Sigmoid colon (tissue), 7 donors: Measurements from ENCODE around the gene ACTR1B. TPM values are rescaled to one million over a fixed set of nuclear protein-coding genes. Genes with fewer than 3 reads are reported as not detected.
A peak's percentile ranks its signal among the peaks of the same experiment; 100 is the strongest.

ENCODE experiments used
- DNase-seq: peaks from one replicate; pipeline ENCODE4 v3.0.0-alpha.2; 2019
- H3K27ac ChIP-seq, 4 donors: fragments of 200-600 bp; sonication (generic); one replicate each; pipeline ENCODE4 v1.5.1; 2016 to 2019; ENCODE audit warnings: mild to moderate bottlenecking in 1 of 4
- H3K27me3 ChIP-seq, 3 donors: fragments of 200-600 bp; sonication (generic); one replicate each; pipeline ENCODE4 v1.5.1; 2019; ENCODE audit warnings: mild to moderate bottlenecking in 1 of 3
- H3K36me3 ChIP-seq, 4 donors: fragments of 200-600 bp; sonication (generic); one replicate each; pipeline ENCODE4 v1.5.1; 2016 to 2019
- H3K4me1 ChIP-seq, 4 donors: fragments of 200-600 bp; sonication (generic); one replicate each; pipeline ENCODE4 v1.5.1; 2017 to 2019
- H3K4me3 ChIP-seq, 4 donors: fragments of 200-600 bp; sonication (generic); one replicate each; pipeline ENCODE4 v1.5.1; 2017 to 2019; ENCODE audit warnings: mild to moderate bottlenecking in 2 of 4, moderate library complexity in 1 of 4
- H3K9me3 ChIP-seq, 4 donors: fragments of 200-600 bp in 3 of 4; sonication (generic) in 3 of 4; one replicate each; pipeline versions ENCODE4 v1.5.1 to v1.6.1; 2013 to 2019
- EP300 ChIP-seq, 4 donors: sonication (generic); formaldehyde crosslinking; IDR thresholded peaks; one replicate each; pipeline ENCODE4 v1.6.1; 2017; ENCODE audit warnings: antibody characterized with exemption in 4 of 4
- POLR2A ChIP-seq, 2 donors: fragments of 450-650 bp; IDR thresholded peaks; one replicate each; pipeline ENCODE4 v1.6.1; 2016; ENCODE audit warnings: antibody characterized with exemption in 2 of 2, mild to moderate bottlenecking in 2 of 2, moderate library complexity in 2 of 2
- POLR2AphosphoS5 ChIP-seq, 4 donors: sonication (generic); formaldehyde crosslinking; IDR thresholded peaks; one replicate each; pipeline ENCODE4 v1.6.1; 2017; ENCODE audit warnings: antibody characterized with exemption in 4 of 4
- WGBS, 2 donors: extraction: QIAGEN DNeasy Blood & Tissue Kit; methylation state at CpG; one replicate each; pipeline ENCODE4 v1.1.7; 2013; 5-methylcytosine and 5-hydroxymethylcytosine counted together
- intact Hi-C: fragments of 100-400 bp; cut with DNase I; formaldehyde crosslinking; loops from one replicate; pipeline ENCODE4 v1.15.1; 2023
- polyA plus RNA-seq, 3 donors: library from polyadenylated mRNA; stranded (reverse); fragments of 200-250 nt; gene quantifications; one replicate each; pipeline ENCODE4 v1.2.3, GENCODE V29; 2013
- total RNA-seq, 4 donors: library from RNA; depleted of rRNA; stranded (reverse); fragments of >200 nt; gene quantifications; one replicate each; pipeline ENCODE4 v1.1.0, GENCODE V29; 2016
- TF ChIP-seq, protein P1 (sequence below), 4 experiments: fragments of 450-650 bp in 3 of 4; fragments of 200-600 bp in 1 of 4; IDR thresholded peaks; one replicate each; pipeline ENCODE4 v1.5.1; 2016 to 2019; ENCODE audit warnings: antibody characterized with exemption in 4 of 4, mild to moderate bottlenecking in 3 of 4, moderate library complexity in 2 of 4
- donor health status: healthy with polysubstance abuse.
- donor health status: Bipolar disorder and iron deficiency.
- donor health status: healthy.

Gene ACTR1B
- total and polyA plus RNA-seq, 7 donors = 55.3 to 85.3 (median 75.2) TPM

DNA sequence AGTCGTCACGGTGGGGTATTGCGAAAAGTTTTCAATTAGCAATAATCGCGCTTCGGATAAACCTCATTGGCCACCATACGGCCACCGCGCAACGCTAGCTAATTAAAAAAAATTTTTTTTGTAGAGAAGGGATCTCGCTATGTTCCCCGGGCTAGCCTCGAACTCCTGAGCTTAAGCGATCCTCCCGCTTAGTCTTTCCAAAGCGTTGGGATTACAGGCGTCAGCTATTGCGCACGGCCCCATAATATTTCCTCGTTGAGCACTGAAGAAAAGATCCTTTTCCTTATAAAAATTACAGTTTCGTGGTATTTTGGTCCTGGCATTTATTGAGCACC is 759 bp upstream of the ACTR1B start:
- WGBS, 2 donors = 4 to 8% methylated on average over 21 of the region's 21 CpGs

DNA sequence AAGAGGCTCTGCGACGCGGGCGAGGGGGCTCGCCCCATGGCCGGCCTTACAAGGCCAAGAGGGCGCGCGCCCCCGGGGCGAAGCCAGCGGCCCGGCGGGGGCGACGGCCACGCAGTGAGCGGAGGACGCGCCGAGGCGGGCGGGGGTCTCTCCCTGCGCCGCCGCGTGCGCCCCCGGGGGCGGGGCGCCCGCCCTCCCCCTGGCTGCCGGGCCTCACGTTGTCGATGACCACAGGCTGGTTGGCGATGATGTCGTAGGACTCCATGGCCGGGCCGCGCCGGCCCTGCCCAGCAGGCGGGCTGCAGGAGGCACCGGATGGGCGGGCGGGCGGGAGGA is 250 bp downstream of the ACTR1B start:
- 0 to 1% methylated on average over 46 of the region's 46 CpGs for whole genome bisulfite sequencing, 2 donors
- peaks cover 0 to 38% (median 28%) of the 10 kb centered on the region in 4 donors for H3K4me1 ChIP-seq
- TF ChIP-seq POLR2AphosphoS5 (IDR thresholded peaks at IDR 0.05) (no peak), POLR2A (IDR thresholded peaks at IDR 0.05) (no peak), EP300 (IDR thresholded peaks at IDR 0.05) (no peak)
- TF ChIP-seq, protein P1, sequence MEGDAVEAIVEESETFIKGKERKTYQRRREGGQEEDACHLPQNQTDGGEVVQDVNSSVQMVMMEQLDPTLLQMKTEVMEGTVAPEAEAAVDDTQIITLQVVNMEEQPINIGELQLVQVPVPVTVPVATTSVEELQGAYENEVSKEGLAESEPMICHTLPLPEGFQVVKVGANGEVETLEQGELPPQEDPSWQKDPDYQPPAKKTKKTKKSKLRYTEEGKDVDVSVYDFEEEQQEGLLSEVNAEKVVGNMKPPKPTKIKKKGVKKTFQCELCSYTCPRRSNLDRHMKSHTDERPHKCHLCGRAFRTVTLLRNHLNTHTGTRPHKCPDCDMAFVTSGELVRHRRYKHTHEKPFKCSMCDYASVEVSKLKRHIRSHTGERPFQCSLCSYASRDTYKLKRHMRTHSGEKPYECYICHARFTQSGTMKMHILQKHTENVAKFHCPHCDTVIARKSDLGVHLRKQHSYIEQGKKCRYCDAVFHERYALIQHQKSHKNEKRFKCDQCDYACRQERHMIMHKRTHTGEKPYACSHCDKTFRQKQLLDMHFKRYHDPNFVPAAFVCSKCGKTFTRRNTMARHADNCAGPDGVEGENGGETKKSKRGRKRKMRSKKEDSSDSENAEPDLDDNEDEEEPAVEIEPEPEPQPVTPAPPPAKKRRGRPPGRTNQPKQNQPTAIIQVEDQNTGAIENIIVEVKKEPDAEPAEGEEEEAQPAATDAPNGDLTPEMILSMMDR (IDR thresholded peaks at IDR 0.05) = no peak
- intact Hi-C loops = loop anchor here (1.0 to 10.0 kb wide), 4 partner anchors 17 to 1131 kb away; partner anchors contain the start of genes COA5, COX5B and UNC50
- H3K27me3 ChIP-seq = no peaks in the 10 kb centered on the region
- H3K27ac ChIP-seq = peak overlapping the region; percentile 93 to 98 (median 97)
- no peaks in the 10 kb centered on the region for H3K9me3 ChIP-seq
- peak overlapping the region; percentile 65 to 83 (median 76) for H3K4me3 ChIP-seq
- DNase-seq = no peak
- peaks cover under 1 to 19% (median 5%) of the 10 kb centered on the region in 4 donors for H3K36me3 ChIP-seq

More for the DNA sequence above, 759 bp upstream of the ACTR1B start:
- intact Hi-C loops = loop anchor here (1.0 to 10.0 kb wide), 3 partner anchors 33 to 1132 kb away; partner anchors contain the start of genes COA5 and UNC50
- H3K4me3 ChIP-seq = peak overlapping the region; percentile 56 to 83 (median 76)
- H3K36me3 ChIP-seq = peaks cover 0 to 9% (median 0%) of the 10 kb centered on the region in 4 donors
- TF ChIP-seq, protein P1 (IDR thresholded peaks at IDR 0.05) = peak in 1 of 4 experiments; percentile 5
- no peak for TF ChIP-seq POLR2AphosphoS5 (IDR thresholded peaks at IDR 0.05)
- no peak for TF ChIP-seq EP300 (IDR thresholded peaks at IDR 0.05)
- no peak for TF ChIP-seq POLR2A (IDR thresholded peaks at IDR 0.05)
- DNase-seq = no peak
- H3K9me3 ChIP-seq = no peaks in the 10 kb centered on the region
- peaks cover 0 to 38% (median 28%) of the 10 kb centered on the region in 4 donors for H3K4me1 ChIP-seq
- H3K27me3 ChIP-seq = no peaks in the 10 kb centered on the region
- H3K27ac ChIP-seq = peak overlapping the region; percentile 93 to 98 (median 97)

DNA sequence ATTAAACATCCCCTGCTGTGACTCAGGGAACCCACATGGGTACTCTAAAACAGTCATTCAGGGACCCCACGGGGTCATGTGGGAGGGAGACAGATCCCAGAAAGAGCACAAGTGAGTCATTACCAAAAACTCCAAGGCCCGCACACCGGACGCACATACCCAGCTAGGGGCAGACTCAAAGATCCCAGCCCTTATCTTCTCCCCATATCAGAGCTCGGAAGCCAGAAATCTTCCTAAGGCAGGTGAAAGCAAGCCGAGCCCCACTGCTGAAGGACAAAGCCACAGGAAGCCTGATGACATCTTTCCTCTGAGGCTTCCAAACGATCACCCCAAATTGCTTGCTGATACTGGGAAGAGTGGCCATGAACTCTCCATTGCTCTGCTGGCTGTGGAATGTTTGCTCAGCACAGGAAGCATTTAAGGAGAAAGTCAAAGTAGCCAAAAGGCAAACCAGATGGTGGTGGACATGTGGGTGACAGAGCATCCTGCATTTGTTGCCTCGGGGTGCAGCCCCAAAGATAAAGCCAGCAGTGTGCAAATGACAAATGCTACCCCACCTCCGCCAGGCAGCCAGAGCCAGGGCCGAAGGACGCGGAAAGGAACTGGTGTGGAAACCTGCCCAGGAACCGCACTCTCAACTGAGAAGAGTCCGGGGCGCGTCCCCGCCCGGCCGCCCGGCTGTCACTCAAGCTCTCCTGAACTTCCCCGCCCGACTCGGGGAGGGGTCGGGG is 784 bp downstream of the ACTR1B start:
- peak in 3 of 4 donors; percentile 15 to 70 (median 55) for TF ChIP-seq POLR2AphosphoS5 (IDR thresholded peaks at IDR 0.05)
- TF ChIP-seq, protein P1 (IDR thresholded peaks at IDR 0.05) = no peak
- intact Hi-C loops = loop anchor here (1.0 to 10.0 kb wide), 4 partner anchors 17 to 1131 kb away; partner anchors contain the start of genes COA5, COX5B and UNC50
- 0 to 1% methylated on average over 24 of the region's 24 CpGs for WGBS, 2 donors
- Histone ChIP-seq H3K9me3 (no peaks in the 10 kb centered on the region), H3K4me3 (peak overlapping the region; percentile 65 to 83 (median 76)), H3K4me1 (peaks cover 0 to 38% (median 28%) of the 10 kb centered on the region in 4 donors), H3K27ac (peak overlapping the region; percentile 93 to 98 (median 97)), H3K36me3 (peaks cover 6 to 24% (median 9%) of the 10 kb centered on the region in 4 donors), H3K27me3 (no peaks in the 10 kb centered on the region)
- peak; percentile 87 for DNase-seq

DNA sequence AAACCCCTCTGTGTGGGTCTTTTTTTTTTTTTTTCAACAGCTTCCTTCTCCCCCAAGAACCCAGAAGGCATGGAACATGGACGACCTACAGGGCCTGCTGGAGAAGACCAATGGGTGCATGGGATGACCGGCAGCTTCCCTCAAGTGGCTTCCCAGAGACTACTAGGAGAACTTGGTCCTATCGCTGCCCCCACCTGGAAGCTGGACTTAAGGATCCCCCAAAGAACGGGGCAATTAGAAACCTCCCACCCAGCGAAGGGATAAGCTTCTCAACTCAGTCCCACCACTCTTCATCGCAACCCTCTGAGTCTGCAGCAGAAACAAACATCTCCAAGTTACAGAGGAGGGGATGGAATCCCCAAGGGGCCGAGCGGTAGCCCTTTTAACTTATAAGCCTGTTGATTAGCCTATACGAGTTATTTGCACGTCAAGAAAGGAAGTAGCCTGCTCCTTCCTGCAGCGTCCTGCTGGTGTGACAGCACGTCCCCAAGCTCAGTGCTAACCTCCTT is 1.4 kb downstream of the ACTR1B start:
- TF ChIP-seq POLR2AphosphoS5 (IDR thresholded peaks at IDR 0.05) (no peak), POLR2A (IDR thresholded peaks at IDR 0.05) (no peak), EP300 (IDR thresholded peaks at IDR 0.05) (no peak)
- TF ChIP-seq, protein P1 (IDR thresholded peaks at IDR 0.05) = no peak
- H3K4me3 ChIP-seq = peak overlapping the region; percentile 65 to 83 (median 76)
- intact Hi-C loops = loop anchor here (2.0 to 10.0 kb wide), 3 partner anchors 72 to 1130 kb away; partner anchors contain the start of genes COA5 and UNC50
- H3K9me3 ChIP-seq = no peaks in the 10 kb centered on the region
- H3K27me3 ChIP-seq = no peaks in the 10 kb centered on the region
- H3K36me3 ChIP-seq = peaks cover 6 to 30% (median 13%) of the 10 kb centered on the region in 4 donors
- no peak for DNase-seq
- peaks cover 0 to 38% (median 28%) of the 10 kb centered on the region in 4 donors for H3K4me1 ChIP-seq
- peak overlapping the region; percentile 93 to 98 (median 97) for H3K27ac ChIP-seq
- 34 to 39% methylated on average over 12 of the region's 12 CpGs for WGBS, 2 donors
